Measurements from ENCODE around the gene EFNA4. TPM values are rescaled to one million over a fixed set of nuclear protein-coding genes. Genes with fewer than 3 reads are reported as not detected.

EFNA4 gene
- total RNA-seq, 1 experiment from 2014 or later: 22.7 TPM

GRCh38 chr1:155016231-155016831 lies 47.2 kb upstream of the EFNA4 start:
- TF ChIP-seq ZNF138 (CRISPR knock-in tag; conservative IDR thresholded peaks at IDR 0.05) (0 out of 2 replicates have a peak, but pooled peaks have one; percentile 60), STAT6 (CRISPR knock-in tag; conservative IDR thresholded peaks at IDR 0.05; ENCODE audit: low read depth) (no peak)
- Mint-ChIP-seq H3K4me1 (peaks cover 45% of the 10 kb centered on the region), H3K36me3 (peaks cover 8% of the 10 kb centered on the region; the same call in 1 of the 2 replicates), H3K4me3 (peak overlapping the region; percentile 60; the same call in 1 of the 2 replicates), H3K27ac (no peak overlapping the region; the same call in 1 of the 2 replicates), H3K9me3 (no peaks in the 10 kb centered on the region), H3K27me3 (ENCODE audit: low read depth) (peaks cover 4% of the 10 kb centered on the region; the same call in 1 of the 2 replicates)
- no peak for DNase-seq (ENCODE audit: low spot score)
- no peak for ATAC-seq
- POLR2A ChIA-PET: interaction anchor here (0.6 to 3.5 kb wide), 9 partner anchors 13 to 449 kb away, joined by 3 to 28 read pairs (median 4); partner anchors contain the start of genes CHRNB2, FLAD1, SHC1 and ZBTB7B
- CTCF ChIA-PET: interaction anchor here (0.8 to 6.8 kb wide), 26 partner anchors 9 to 157 kb away, joined by 4 to 79 read pairs (median 14); partner anchors contain the start of genes ADAM15, DCST1, DCST2 and EFNA3

GRCh38 chr1:155017041-155017945 lies 46.2 kb upstream of the EFNA4 start:
- Mint-ChIP-seq H3K9me3 (no peaks in the 10 kb centered on the region), H3K27me3 (ENCODE audit: low read depth) (peaks cover 4% of the 10 kb centered on the region; the same call in 1 of the 2 replicates), H3K4me3 (peak overlapping the region; percentile 62), H3K27ac (peak overlapping the region; percentile 70), H3K36me3 (peaks cover 8% of the 10 kb centered on the region; the same call in 1 of the 2 replicates), H3K4me1 (peaks cover 46% of the 10 kb centered on the region)
- ChIA-PET CTCF (interaction anchor here (0.6 to 6.8 kb wide), 51 partner anchors 9 to 396 kb away, joined by 3 to 79 read pairs (median 6); partner anchors contain the start of genes ADAM15, DCST1, DCST2 and EFNA3), POLR2A (interaction anchor here (0.6 to 3.5 kb wide), 16 partner anchors 12 to 1151 kb away, joined by 3 to 28 read pairs (median 4); partner anchors contain the start of genes ADAM15, CHRNB2, FLAD1 and LENEP)
- peak; percentile 88 for ATAC-seq
- DNase-seq (ENCODE audit: low spot score): peak; percentile 93
- TF ChIP-seq NFYB (CRISPR knock-in tag; conservative IDR thresholded peaks at IDR 0.05; ENCODE audit: low read depth): 0 out of 2 replicates have a peak, but pooled peaks have one; percentile 14
- peak; percentile 93 for TF ChIP-seq E2F5 (CRISPR knock-in tag; IDR thresholded peaks at IDR 0.05)
- TF ChIP-seq FOXK1 (CRISPR knock-in tag; IDR thresholded peaks at IDR 0.05): peak; percentile 81
- peak; percentile 94 for TF ChIP-seq SP1 (CRISPR knock-in tag; conservative IDR thresholded peaks at IDR 0.05)
- TF ChIP-seq NFATC4 (CRISPR knock-in tag; IDR thresholded peaks at IDR 0.05): peak; percentile 23; the same call in 1 of the 2 replicates
- TF ChIP-seq TP53 (CRISPR knock-in tag; IDR thresholded peaks at IDR 0.05): peak; percentile 77; the same call in 1 of the 2 replicates
- peak; percentile 56 for TF ChIP-seq ZNF232 (CRISPR knock-in tag; IDR thresholded peaks at IDR 0.05)
- peak; percentile 26; the same call in 1 of the 2 replicates for TF ChIP-seq USF2 (CRISPR knock-in tag; IDR thresholded peaks at IDR 0.05)
- no peak for TF ChIP-seq ZNF396 (CRISPR knock-in tag; IDR thresholded peaks at IDR 0.05; ENCODE audit: borderline replicate concordance)
- TF ChIP-seq TEAD1 (CRISPR knock-in tag; IDR thresholded peaks at IDR 0.05): peak; percentile 88
- TF ChIP-seq FOXP1 (CRISPR knock-in tag; IDR thresholded peaks at IDR 0.05; ENCODE audit: borderline replicate concordance): peak; percentile 94
- TF ChIP-seq GABPB1 (CRISPR knock-in tag; IDR thresholded peaks at IDR 0.05): peak; percentile 80
- TF ChIP-seq MLX (CRISPR knock-in tag; IDR thresholded peaks at IDR 0.05): no peak
- 0 out of 2 replicates have a peak, but pooled peaks have one; percentile 23 for TF ChIP-seq IRF1 (CRISPR knock-in tag; IDR thresholded peaks at IDR 0.05)
- peak; percentile 77 for TF ChIP-seq MAX (CRISPR knock-in tag; IDR thresholded peaks at IDR 0.05)
- peak; percentile 84 for TF ChIP-seq CTCF (IDR thresholded peaks at IDR 0.05)
- 0 out of 2 replicates have a peak, but pooled peaks have one; percentile 60 for TF ChIP-seq E2F1 (CRISPR knock-in tag; IDR thresholded peaks at IDR 0.05)
- 0 out of 2 replicates have a peak, but pooled peaks have one; percentile 45 for TF ChIP-seq CBFB (CRISPR knock-in tag; IDR thresholded peaks at IDR 0.05; ENCODE audit: low read depth)

All from WTC11 (cell line).